Measurements from ENCODE around the gene CDH23. TPM values are rescaled to one million over a fixed set of nuclear protein-coding genes. Genes with fewer than 3 reads are reported as not detected.

CDH23 gene
- total RNA-seq, 2 experiments from 2014 or later: 4.6 to 5.2 TPM

DNA sequence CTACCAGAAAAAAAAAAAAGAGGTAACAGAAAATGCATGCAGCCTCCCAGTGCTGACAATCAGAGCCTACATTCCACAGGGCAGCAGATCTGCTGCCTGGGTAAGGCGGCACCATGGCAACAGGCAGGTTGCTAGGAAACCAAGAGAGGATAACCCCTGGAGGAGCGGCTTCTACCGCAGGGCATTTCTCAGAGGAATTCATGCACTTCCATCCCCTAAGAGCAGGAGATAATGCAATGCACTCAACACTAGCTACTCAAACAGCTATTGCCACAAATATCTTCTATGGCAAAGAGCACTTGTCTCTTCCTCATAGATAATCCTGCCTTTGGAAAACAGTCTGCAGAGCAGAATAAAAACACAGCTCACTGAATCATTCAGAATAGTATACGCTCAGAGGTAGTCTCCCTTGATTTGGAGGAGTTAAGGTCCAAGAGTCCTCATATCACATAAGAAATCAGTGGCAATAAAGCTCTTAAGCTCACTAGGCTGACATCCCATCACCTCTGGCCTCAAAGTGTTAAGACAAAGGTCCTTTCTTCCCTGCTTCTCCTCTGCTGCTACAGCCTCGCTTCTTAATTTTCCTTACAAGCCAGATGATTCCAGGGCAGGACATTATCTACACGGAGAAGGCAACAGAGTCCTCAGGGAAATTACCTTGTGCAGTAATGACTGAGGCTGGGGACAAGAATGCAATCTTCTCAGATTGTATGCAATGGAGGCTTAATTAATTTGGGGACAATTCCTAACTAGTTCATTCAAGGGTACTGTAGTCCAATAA lies 443.6 kb downstream of the CDH23 start:
- Mint-ChIP-seq H3K4me3 (no peak overlapping the region), H3K9me3 (no peaks in the 10 kb centered on the region), H3K27ac (no peak overlapping the region), H3K4me1 (ENCODE audit: low read depth) (peaks cover 82% of the 10 kb centered on the region), H3K36me3 (ENCODE audit: low read depth) (peaks cover 15% of the 10 kb centered on the region), H3K27me3 (no peaks in the 10 kb centered on the region)
- DNase-seq (peak in 1 of 14 experiments; percentile 23), ATAC-seq (ENCODE audit: poor library complexity) (no peak)
- Histone ChIP-seq H3K4me1 (ENCODE audit: insufficient read depth, low read length) (peaks cover 47% of the 10 kb centered on the region), H3K27ac (ENCODE audit: low read depth in 1 of 2, low read length in 2 of 2) (no peak overlapping the region), H3K9me3 (ENCODE audit: control insufficient read depth in 1 of 2, insufficient read depth in 1 of 2, low read length in 2 of 2) (no peaks in the 10 kb centered on the region), H3K36me3 (ENCODE audit: insufficient read depth, low read length) (peaks cover 19% of the 10 kb centered on the region), H3K4me3 (ENCODE audit: low read length) (no peak overlapping the region), H3K27me3 (ENCODE audit: control insufficient read depth in 1 of 2, insufficient read depth in 2 of 2, low read length in 2 of 2) (no peaks in the 10 kb centered on the region)
- ChIA-PET POLR2A (interaction anchor here (0.8 to 3.1 kb wide), 3 partner anchors 10 to 67 kb away, joined by 3 to 27 read pairs (median 3); partner anchors contain the start of genes PSAP and VSIR), CTCF (no interaction called here)
- TF ChIP-seq, protein P1, sequence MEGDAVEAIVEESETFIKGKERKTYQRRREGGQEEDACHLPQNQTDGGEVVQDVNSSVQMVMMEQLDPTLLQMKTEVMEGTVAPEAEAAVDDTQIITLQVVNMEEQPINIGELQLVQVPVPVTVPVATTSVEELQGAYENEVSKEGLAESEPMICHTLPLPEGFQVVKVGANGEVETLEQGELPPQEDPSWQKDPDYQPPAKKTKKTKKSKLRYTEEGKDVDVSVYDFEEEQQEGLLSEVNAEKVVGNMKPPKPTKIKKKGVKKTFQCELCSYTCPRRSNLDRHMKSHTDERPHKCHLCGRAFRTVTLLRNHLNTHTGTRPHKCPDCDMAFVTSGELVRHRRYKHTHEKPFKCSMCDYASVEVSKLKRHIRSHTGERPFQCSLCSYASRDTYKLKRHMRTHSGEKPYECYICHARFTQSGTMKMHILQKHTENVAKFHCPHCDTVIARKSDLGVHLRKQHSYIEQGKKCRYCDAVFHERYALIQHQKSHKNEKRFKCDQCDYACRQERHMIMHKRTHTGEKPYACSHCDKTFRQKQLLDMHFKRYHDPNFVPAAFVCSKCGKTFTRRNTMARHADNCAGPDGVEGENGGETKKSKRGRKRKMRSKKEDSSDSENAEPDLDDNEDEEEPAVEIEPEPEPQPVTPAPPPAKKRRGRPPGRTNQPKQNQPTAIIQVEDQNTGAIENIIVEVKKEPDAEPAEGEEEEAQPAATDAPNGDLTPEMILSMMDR (IDR thresholded peaks at IDR 0.05): no peak
- intact Hi-C loops (cut with DNase I, micrococcal nuclease): no loop called here

DNA sequence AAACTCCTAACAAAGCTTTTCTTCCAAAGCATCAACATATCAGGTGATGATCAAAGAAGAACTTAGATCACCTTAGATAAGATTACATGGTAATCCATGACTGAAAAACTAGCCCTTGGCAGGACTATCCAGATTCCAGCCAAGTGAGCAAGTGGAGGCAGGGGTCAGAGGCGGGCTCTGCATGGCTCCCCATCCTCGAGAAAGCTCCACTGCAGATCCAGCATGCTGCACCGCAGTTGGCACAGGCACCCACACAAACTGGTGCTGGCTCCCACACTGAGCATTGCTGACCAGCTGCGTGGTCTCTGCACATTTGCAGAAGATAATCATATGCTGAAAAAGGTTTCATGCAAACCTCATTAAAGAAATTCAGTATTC lies 444.2 kb downstream of the CDH23 start:
- ATAC-seq (ENCODE audit: poor library complexity) (no peak), DNase-seq (no peak)
- peaks cover 50% of the 10 kb centered on the region for H3K4me1 ChIP-seq (ENCODE audit: insufficient read depth, low read length)
- TF ChIP-seq, protein P1 (IDR thresholded peaks at IDR 0.05): no peak
- H3K36me3 Mint-ChIP-seq (ENCODE audit: low read depth): peaks cover 15% of the 10 kb centered on the region
- H3K27me3 Mint-ChIP-seq: no peaks in the 10 kb centered on the region
- intact Hi-C loops (cut with DNase I, micrococcal nuclease): no loop called here
- H3K4me3 ChIP-seq (ENCODE audit: low read length): no peak overlapping the region
- H3K36me3 ChIP-seq (ENCODE audit: insufficient read depth, low read length): peaks cover 19% of the 10 kb centered on the region
- H3K4me3 Mint-ChIP-seq: no peak overlapping the region
- H3K9me3 Mint-ChIP-seq: no peaks in the 10 kb centered on the region
- no peak overlapping the region for H3K27ac ChIP-seq (ENCODE audit: low read depth in 1 of 2, low read length in 2 of 2)
- no peaks in the 10 kb centered on the region for H3K9me3 ChIP-seq (ENCODE audit: control insufficient read depth in 1 of 2, insufficient read depth in 1 of 2, low read length in 2 of 2)
- H3K4me1 Mint-ChIP-seq (ENCODE audit: low read depth): peaks cover 84% of the 10 kb centered on the region
- CTCF ChIA-PET: no interaction called here
- H3K27ac Mint-ChIP-seq: no peak overlapping the region
- POLR2A ChIA-PET: interaction anchor here (1.1 to 3.1 kb wide), 2 partner anchors 10 to 68 kb away, joined by 3 to 27 read pairs; partner anchors contain the start of genes PSAP and VSIR
- H3K27me3 ChIP-seq (ENCODE audit: control insufficient read depth in 1 of 2, insufficient read depth in 2 of 2, low read length in 2 of 2): no peaks in the 10 kb centered on the region

DNA sequence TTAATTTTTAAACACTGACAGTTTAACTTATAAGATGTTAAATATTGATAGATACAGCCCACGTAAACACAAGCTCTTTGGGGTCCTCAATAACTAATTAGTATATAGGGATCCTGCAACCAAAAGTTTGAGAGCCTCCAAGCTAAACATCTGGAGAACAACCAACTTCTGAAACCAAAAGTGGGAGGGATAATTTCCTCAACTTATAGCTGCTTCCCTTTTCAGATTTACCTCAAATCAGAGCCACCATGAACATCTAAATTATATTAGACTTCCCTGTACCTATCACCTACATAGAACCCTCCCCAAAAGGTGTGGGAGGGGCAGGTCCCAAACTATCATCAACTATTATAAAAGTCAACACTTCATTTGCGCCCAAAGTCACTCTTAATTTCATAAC lies 445.7 kb downstream of the CDH23 start:
- no peak overlapping the region for H3K27ac ChIP-seq (ENCODE audit: low read depth in 1 of 2, low read length in 2 of 2)
- H3K27ac Mint-ChIP-seq: no peak overlapping the region
- H3K4me3 ChIP-seq (ENCODE audit: low read length): no peak overlapping the region
- H3K4me1 ChIP-seq (ENCODE audit: insufficient read depth, low read length): peaks cover 36% of the 10 kb centered on the region
- ChIA-PET POLR2A (interaction anchor here (1.7 kb wide), 1 partner anchor 9 kb away, joined by 8 read pairs; the partner anchor contains the start of gene PSAP), CTCF (no interaction called here)
- ATAC-seq (ENCODE audit: poor library complexity) (no peak), DNase-seq (no peak)
- H3K27me3 Mint-ChIP-seq: no peaks in the 10 kb centered on the region
- peaks cover 12% of the 10 kb centered on the region for H3K36me3 ChIP-seq (ENCODE audit: insufficient read depth, low read length)
- peaks cover 10% of the 10 kb centered on the region for H3K36me3 Mint-ChIP-seq (ENCODE audit: low read depth)
- intact Hi-C loops (cut with DNase I, micrococcal nuclease): no loop called here
- no peak overlapping the region for H3K4me3 Mint-ChIP-seq
- peaks cover 80% of the 10 kb centered on the region for H3K4me1 Mint-ChIP-seq (ENCODE audit: low read depth)
- H3K9me3 Mint-ChIP-seq: no peaks in the 10 kb centered on the region
- H3K9me3 ChIP-seq (ENCODE audit: control insufficient read depth in 1 of 2, insufficient read depth in 1 of 2, low read length in 2 of 2): no peaks in the 10 kb centered on the region
- TF ChIP-seq, protein P1 (IDR thresholded peaks at IDR 0.05): no peak
- H3K27me3 ChIP-seq (ENCODE audit: control insufficient read depth in 1 of 2, insufficient read depth in 2 of 2, low read length in 2 of 2): no peaks in the 10 kb centered on the region
